A204.1 (cell line): ENCODE data around the gene PLCG2.

Source experiments
- FAIRE-seq: peaks from 2 replicates; lab custom pipeline; 2012; peaks lifted over from hg19 to GRCh38; lab: Jason Lieb, UNC

The PLCG2 gene

DNA sequence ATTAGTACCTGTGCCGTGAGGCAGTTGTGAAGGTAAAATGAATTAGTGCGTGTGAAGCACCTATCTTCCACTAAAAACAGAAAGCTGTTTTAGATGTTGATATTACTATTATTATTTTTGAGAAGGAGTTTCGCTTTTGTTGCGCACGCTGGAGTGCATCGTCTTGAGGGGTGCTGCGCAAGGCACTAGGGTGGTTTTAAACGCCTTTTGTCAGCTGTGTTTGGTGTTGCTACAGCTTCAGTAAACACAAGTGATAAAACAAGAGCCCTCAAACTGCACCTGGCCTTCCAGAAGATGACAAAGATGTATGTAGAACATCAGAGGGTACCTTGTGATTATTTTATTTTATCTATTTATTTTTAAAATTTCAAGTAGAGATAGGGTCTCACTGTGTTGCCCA is 38.2 kb downstream of the PLCG2 start:
- FAIRE-seq: no peak

DNA sequence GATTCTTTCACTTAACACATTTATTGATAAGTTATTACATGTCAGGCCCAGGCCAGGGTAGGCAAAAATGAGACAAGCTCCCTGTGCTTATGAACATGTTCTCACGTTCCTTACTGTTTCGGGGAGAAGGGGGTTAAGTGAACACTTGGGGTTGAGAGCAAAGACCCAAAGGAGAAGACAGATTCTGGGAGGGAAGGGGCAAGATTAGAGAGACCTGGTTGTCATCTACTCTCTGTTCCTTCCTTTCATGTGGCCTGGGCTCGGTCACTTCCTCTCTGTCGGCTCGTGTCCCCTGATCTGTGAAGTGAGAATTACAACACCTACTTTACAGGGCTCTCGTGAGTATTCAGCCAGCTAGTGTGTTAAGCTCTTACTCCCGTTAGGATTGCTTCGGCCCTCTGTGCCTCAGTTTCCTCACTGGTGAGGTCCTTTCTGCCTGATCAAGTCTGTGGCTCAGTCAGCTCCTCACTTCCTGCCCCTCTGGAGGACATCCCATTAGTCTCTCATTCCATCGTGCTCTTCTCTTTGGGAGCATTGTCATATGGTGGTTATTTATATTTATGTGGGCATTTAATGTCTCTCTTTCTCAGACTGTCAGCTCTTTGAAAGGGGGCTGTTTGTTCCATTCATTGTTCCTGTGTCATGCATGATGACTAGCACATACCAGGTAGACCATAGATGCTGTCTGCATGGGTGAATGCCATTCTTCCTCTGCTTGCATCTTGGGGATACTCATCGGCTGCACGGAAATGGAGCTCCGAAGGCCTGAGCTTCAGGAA is 38.9 kb downstream of the PLCG2 start:
- no peak for FAIRE-seq

DNA sequence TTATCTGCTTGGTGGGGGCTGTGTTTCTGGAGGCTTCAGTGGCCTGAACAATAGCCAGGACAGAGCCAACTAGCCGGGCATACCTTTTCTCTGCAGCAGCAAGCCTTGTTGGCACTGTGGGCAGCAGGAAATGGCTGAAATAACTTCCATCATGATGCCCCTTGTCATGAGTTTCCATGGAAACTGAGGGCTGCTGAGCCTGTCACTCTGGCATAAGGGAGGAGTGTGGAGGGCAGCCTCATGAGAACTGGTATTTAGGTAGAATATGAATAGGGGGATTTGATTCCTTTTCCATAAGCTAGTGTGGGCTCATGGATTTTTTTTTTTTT is 39.4 kb downstream of the PLCG2 start:
- no peak for FAIRE-seq

DNA sequence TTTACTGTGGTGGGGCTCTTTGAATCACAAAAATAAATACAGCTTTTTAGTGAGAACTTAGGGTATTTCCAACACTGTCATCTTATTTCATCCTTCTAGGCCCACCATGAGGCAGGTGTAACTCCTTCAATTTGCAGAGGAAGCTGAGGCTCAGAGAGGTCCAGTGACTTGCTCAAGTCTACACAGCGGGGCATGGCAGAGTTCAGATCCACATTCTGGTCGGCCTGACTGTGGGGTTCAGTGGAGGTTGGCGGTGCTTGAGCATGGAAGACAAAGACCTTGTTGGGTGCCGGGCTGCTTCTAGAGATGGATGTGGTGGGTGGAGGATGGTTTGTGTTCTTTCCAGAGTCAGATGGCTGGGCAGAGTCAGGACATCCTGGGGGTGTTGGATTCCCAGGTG is 39.8 kb downstream of the PLCG2 start:
- FAIRE-seq: no peak

DNA sequence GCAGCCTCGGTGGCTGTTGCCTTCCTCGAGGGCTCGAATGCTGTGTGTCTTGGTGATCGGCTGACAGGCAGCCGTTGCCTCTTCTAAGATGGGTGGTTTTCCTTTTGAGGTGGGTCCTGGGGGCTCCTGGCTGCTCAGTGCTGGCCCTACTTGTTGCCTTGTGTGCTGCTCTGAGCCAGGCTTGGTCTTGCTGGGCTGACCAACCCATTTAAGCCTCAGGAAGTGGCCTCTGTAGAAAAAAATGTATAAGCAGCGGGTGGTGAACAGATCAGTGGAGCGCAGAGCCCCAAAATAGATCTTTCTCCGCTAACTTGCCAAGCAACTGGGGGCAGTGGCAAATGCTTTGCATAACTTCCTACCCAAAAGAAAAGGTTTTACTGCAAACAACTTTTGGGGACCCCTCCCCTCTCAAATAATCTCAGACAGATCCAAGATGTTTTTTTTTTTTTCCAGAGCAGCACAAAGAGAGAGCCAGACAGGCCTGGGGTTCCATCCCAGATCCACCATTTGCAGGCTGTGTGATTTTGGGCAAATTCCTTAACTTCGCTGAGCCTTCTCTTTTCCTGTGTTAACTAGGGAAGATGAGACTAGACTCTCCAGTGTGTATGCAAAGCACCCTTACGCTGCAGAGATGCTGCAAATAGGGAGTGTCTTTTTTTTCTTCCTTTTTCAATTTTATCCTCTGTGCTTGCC is 42.5 kb downstream of the PLCG2 start:
- no peak for FAIRE-seq

DNA sequence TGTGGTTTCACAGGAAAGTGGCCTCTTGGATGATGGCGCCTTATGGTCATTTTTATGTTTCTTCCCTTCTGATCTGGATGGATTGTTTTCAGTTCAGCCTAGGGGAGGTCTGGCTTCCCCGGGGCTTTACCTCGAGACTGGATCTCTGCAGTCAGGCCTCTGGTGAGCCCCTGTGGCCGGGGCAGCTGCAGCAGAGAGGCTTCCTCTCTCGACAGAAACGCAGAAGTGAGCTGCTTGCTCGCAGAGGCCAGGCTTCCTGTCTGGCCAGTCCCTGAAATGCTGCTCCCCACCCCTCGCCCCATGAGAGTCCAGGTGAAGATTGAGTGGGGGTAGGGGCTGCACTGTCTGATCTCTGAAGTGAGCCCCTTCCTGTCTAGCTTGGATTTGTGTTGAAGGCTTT is 44.0 kb downstream of the PLCG2 start:
- no peak for FAIRE-seq

DNA sequence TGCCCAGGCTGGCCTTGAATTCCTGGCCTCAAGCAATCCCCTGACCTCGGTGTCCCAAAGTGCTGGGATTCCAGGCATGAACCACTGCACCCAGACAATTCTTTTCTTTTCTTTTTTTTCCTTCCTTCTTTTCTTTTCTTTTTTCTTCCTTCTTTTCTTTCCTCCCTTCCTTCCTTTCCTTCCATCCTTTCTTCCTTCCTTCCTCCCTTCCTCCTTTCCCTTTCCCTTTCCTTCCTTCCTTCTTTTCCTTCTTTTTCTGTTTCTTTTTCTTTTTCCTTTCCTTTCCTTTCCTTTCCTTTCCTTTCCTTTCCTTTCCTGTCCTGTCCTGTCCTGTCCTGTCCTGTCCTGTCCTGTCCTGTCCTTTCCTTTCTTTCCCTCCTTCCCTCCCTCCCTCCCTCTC is 44.6 kb downstream of the PLCG2 start:
- FAIRE-seq: no peak

DNA sequence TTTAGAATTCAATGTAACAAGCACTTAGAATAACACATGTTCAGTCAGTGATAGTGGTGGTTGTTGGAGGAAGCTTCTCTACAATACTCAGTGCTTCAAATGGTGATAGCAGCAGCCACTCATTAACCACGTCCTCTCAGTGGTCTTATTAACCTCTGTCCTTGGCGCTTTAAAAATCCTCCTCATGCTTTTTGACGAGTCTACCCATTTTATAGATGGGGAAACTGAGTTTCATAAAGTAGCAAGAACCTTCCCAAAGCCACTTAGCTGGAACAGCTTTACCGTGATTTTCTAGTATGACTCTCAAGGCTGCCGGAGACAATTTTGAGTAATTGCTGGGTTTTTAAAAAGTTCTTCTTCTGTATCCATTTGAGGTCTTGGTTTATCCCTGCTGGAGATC is 47.4 kb downstream of the PLCG2 start:
- FAIRE-seq: no peak

DNA sequence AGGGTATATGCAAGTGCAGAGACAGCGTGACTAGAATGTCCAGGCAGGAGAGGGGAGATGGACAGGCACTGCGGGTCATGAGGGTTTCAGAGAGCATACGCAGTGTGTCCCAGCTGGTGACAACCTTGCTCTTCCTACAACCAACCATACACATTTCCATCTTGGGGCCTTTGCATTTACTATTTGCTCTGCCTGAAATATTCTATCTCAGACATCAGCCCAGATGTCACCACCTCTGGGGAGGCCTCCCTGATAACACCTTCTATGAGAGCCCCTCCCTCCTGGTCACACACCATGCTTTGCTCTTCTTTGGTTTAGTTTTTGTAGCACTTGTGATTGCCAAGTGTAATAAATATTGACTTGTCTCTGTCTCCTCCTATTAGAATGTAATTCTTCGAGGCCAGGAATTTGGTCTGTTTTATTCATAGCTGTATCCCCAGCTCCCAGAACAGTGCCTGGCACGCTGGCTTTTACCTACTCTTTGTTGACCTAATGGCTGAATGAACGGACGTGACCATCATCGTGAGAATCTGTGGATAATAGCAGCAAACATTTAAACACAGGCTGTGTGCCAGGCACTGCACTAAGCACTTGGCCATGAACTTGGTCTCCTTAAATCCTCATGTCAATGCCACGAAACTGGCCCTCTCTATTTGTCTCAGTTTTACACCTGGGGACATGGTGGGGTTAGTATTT is 51.9 kb downstream of the PLCG2 start:
- no peak for FAIRE-seq

DNA sequence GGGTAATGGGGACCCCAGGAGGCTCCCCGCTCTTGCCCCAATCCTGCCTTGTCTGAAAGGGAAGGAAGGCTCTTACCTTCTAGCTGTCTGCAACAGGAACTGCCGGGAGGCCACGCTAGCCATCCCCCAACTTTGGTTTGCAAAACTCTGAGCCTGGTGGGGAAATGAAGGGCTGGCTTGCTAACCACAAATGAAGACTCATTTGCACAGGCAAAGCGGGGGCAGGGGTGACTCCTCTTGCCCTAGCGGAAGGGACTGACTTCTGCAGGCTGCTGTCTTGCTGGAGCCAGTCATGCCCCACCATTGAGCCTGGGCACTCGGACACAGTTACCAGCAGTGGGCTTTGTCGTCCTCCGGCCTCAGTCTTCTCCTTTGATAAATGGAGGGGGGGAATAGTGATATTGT is 52.6 kb downstream of the PLCG2 start:
- FAIRE-seq: no peak

DNA sequence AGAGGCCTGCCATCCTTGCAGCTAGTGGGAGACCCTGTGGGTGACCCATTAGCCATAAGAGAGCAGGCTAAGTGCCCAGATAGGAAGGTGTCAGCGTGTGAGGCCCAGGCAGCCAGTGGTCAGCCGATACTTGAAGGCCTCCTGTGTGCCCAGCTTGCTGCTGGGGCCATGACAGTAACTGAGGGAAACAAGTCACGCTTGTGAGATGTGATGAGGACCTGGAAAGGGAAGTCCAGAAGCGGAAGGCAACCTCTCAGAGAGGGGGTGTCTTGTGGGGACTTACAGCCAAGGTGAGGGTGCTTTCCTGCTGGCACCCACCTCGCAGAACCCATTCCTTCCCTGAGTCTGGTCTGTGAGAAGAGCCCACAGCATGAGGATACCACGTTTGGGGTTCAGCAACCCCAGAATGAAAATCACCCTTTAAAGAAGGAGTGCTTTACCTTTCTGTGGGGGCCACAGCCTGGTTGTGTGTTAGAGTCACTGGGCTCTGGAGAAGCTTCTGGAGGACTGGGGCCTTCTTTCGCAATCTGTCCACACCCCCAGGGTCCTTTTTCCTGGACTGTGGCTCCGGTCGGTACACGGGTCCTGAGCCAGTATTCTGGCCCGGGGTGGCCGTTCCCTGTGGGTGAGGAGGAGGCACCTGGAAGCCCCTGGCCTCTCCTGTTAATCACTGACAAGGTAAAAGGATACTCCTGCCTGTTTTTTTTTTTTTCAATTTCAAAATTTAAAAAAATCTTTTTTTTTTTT is 53.9 kb downstream of the PLCG2 start:
- no peak for FAIRE-seq

DNA sequence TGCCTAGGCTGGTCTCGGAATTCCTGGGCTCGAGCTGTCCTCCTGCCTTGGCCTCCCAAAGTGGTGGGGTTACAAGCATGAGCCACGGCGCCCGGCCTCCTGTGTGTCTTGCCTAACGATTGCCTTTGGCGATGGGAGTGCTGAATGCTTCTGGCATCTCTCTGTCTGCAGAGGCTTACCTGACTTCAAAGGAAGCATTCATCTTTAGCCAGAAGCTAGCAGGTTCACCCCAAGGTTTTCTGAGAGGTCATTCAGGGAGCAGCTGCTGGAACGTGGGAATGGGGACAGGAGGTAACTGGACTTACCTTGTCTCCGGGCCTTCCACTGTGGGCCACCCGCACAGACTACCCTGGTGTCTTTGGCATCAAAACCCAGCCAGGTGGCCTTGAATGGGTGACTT is 54.7 kb downstream of the PLCG2 start:
- FAIRE-seq: no peak

DNA sequence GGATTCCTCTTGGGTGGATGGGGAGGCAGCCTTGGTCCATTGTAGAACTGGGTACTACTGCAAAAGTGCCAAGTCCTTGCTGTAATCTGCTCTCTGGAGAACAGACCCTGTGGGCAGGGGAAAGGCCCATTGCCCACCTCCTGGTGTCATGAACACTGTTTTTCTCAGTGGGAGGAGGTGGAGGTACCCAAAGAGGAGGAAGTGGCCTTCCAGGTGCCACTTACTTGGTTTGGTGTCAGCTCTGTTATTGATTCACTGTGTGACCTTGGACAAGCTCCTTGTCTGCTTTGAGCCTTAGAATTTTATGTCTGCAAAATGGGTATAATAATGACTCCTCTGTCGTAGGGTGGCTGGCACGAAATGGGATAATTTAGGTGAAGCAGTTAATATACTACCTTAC is 55.8 kb downstream of the PLCG2 start:
- FAIRE-seq: no peak

DNA sequence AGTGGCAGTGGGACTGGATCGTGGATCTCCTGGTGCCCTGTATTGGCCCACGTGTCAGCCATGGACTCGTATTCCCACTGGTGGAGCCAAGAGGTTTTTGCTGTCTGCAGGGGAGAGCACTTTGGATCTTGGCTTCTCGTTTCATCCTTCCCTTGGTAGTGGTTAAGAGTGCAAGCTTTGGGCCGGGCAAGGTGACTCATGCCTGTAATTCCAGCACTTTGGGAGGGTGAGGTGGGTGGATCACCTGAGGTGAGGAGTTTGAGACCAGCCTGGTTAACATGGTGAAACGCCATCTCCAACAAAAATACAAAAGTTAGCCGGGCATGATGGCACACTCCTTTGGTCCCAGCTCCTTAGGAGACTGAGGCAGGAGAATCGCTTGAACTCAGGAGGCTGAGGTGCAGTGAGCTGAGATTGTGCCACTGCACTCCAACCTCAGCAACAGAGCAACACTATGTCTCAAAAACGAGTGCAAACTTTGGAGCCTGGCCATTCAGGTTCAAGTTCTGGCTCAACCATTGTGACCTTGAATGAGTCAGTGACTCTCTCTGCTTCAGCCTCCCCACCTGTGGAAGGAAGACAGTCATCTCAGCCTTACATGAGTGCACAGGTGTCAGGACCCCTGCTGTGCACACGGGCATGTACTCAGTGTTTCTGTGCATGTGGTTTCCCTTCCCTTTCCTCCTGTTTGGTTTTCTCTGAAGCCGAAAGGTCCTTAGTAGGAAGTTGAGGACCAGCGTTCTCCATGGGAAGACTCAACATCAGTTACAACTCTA is 57.4 kb downstream of the PLCG2 start:
- FAIRE-seq: no peak

DNA sequence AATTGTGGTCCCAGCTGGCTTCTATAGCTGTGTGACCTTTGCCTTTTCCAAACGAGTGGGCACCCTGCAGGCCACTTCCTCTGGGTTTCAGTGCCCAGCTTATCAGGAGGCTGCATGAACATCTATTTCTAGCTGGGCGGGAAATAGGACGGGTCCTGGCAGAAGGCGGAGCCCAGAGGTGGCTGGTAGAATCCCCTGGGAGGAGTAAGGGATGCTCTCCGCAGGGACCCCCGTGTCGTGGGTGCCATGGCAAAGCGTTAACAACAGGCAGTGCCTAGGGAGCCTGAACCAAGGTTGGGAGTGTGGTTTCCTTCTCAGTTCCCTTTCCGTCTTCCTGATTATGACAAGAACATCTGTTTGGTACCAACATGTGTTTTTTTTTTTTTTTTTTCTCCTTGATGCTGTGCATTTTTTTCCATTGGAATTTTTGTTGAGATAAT is 58.2 kb downstream of the PLCG2 start:
- no peak for FAIRE-seq

DNA sequence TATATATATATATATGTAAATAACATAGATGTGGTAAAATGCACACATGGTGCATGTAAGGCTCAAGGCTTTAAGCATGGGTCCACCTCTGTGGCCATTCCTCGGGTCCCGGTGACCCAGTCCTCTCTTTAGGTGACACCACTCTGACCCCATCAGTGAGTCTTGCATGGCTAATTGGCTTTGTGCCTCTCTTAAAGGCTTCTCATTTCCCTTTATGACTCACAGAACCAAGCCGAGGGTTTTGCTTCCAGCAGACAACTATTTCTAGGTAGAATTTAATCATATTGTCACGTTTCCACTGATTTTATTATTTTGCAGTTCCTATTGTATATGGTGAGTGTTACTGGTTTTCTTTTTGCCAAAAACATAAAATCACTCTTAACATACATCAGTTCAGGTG is 59.7 kb downstream of the PLCG2 start:
- FAIRE-seq: no peak

DNA sequence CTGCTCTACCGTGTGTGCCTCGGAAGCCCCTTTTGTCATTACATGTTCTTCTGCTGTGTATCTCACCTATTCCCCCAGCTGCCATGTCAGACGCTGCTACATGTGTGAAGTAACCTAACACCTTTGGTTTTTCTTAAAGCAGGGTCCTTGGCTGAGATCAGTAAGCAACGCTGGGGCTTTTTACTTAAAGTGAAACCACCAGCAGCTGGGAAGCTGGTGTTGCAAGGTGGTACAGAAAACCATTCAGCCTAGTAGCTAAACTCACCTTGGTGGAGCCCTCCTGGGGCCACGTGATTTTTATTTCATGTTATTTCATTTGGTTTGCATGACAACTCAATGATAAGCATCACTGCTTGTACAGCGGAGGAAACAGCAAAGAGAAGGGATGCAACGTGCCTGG is 62.6 kb downstream of the PLCG2 start:
- FAIRE-seq: no peak

DNA sequence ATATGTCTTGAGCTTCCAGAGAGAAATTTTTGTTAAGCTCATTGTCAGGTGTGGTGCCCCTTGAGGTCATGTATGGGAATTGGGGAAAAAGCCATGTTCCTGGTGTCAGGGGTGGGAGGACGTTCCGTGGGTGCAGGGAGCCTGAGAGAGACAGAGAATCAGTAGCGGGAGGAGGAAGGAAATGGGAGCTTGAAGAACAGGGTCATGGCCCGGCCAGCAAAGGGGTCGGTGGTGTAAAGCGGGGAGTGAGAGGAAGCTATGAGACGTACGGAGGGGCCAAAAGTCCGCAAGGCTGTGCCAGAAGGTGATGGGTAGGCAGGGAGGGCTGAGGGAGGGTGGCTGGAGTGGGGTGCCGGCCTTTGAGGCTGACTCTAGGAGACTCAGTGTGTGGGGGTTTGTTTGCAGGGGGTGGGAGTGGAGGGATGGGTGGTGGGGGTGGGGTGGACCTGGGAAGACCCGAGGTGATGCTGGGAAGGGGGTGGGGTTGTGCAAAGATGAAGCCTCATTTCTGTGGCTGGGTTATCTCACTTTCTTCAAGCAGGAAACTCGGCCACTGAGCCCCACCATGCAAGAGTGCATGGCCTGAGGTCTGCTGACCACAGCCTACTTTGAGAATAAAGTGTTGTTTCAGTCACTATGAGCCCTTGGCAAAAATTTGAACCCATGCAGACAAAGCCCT is 63.6 kb downstream of the PLCG2 start:
- no peak for FAIRE-seq

DNA sequence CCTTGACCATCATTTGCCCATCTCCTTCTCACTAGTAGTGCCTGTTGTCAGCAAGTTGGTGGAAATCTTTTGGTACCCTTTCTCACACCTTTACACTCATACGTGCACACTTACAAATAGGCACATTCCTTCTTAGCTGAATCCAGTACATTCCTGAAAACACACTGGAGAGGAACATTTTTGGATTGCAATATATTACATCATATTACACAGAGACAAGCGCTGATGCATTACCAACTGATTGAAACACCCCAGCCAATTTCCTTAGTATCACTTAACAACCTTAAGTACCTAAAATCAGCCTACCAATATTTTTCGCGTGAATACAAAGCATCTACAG is 64.1 kb downstream of the PLCG2 start:
- FAIRE-seq: no peak

DNA sequence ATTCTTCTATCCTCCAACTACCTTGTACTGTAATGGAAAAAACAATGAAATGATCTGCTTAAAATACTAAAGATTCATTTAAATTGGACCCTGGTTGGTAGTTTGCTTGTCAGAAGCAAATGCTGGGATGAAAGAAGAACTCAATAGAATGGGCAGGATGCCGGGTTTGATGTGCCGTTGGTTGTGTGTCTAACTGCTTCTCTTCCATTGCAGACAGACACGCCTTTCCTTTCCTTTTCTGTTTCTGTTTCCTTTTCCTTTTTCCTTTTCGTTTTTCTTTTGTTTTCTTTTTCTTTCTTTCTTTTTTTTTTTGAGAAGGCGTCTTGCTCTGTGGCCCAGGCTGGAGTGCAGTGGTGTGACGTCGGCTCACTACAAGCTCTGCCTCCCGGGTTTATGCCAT is 64.6 kb downstream of the PLCG2 start:
- no peak for FAIRE-seq

DNA sequence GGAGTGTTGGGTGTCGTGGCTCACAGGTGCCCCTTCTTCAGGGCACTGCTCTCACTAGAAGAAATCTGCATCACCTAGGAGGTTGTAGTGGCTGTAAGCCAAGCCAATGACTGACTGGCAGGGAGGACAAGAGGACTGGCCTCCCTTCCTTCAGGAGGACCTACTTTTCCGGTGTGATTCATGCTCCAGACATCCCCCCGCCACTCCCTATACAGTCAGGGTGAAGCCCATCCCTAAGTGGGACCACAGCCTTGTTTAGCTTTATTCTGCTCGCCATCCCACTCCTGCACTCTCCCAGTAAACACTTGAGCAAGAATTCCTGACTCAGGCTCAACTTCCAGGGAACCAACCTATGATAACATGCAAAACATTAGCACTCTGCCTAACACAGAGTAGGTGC is 67.0 kb downstream of the PLCG2 start:
- FAIRE-seq: no peak
